ENCODE results near the gene STPG1.

The STPG1 gene

GRCh38 chr1:24425922-24426321 is 12.3 kb upstream of the STPG1 start:
- no peak for DNase-seq

GRCh38 chr1:24425441-24425840 is 11.9 kb upstream of the STPG1 start:
- DNase-seq = no peak

GRCh38 chr1:24424990-24425389 is 11.4 kb upstream of the STPG1 start:
- DNase-seq = no peak

GRCh38 chr1:24424207-24424606 is 10.6 kb upstream of the STPG1 start:
- no peak for DNase-seq

- DNase-seq = no peak
These were observed 7.9 kb upstream of the STPG1 start for GRCh38 chr1:24421502-24421901.

- no peak for DNase-seq
These were observed 7.0 kb upstream of the STPG1 start for GRCh38 chr1:24420547-24420946.

GRCh38 chr1:24418898-24419628 is 5.5 kb upstream of the STPG1 start:
- no peak for DNase-seq

- DNase-seq = no peak
These were observed 4.1 kb upstream of the STPG1 start for GRCh38 chr1:24417681-24418080.

GRCh38 chr1:24416666-24417391 is 3.2 kb upstream of the STPG1 start:
- no peak for DNase-seq

GRCh38 chr1:24415910-24416665 is 2.5 kb upstream of the STPG1 start:
- no peak for DNase-seq

- peak; percentile 99 for DNase-seq
These were observed 1.8 kb upstream of the STPG1 start, which contains the start of gene NIPAL3 for GRCh38 chr1:24415334-24415909. NIPAL3 (plus strand) TSS chr1:24415802; CDS start chr1:24419548, 3,746 bp downstream.

GRCh38 chr1:24414775-24415333 is 1.3 kb upstream of the STPG1 start:
- no peak for DNase-seq

- DNase-seq = no peak
These were observed 1.2 kb downstream of the STPG1 start for GRCh38 chr1:24412408-24412807.

GRCh38 chr1:24411963-24412362 is 1.6 kb downstream of the STPG1 start:
- no peak for DNase-seq

GRCh38 chr1:24410750-24411149 is 2.8 kb downstream of the STPG1 start:
- no peak for DNase-seq

- DNase-seq = no peak
These were observed 4.0 kb downstream of the STPG1 start for GRCh38 chr1:24409535-24409934.

- DNase-seq = no peak
These were observed 6.8 kb downstream of the STPG1 start for GRCh38 chr1:24406788-24407187.

GRCh38 chr1:24403806-24404205 is 9.8 kb downstream of the STPG1 start:
- DNase-seq = no peak

- DNase-seq = no peak
These were observed 13.5 kb downstream of the STPG1 start for GRCh38 chr1:24400065-24400464.

GRCh38 chr1:24393892-24394291 is 19.7 kb downstream of the STPG1 start:
- no peak for DNase-seq

GRCh38 chr1:24392982-24393650 is 20.5 kb downstream of the STPG1 start:
- no peak for DNase-seq

- no peak for DNase-seq
These were observed 21.0 kb downstream of the STPG1 start for GRCh38 chr1:24392604-24392946.

Data from COR-L47 (cell line).